ENCODE results near the gene WDR4. TPM values are rescaled to one million over a fixed set of nuclear protein-coding genes. Genes with fewer than 3 reads are reported as not detected.
"Not testable (repeated sequence)": the region's sequence is repeated elsewhere in the genome, so short reads cannot be mapped to it uniquely, and the experiment has no call there.

Gene WDR4
- total RNA-seq, 1 experiment from 2014 or later, result 21.8 TPM

DNA sequence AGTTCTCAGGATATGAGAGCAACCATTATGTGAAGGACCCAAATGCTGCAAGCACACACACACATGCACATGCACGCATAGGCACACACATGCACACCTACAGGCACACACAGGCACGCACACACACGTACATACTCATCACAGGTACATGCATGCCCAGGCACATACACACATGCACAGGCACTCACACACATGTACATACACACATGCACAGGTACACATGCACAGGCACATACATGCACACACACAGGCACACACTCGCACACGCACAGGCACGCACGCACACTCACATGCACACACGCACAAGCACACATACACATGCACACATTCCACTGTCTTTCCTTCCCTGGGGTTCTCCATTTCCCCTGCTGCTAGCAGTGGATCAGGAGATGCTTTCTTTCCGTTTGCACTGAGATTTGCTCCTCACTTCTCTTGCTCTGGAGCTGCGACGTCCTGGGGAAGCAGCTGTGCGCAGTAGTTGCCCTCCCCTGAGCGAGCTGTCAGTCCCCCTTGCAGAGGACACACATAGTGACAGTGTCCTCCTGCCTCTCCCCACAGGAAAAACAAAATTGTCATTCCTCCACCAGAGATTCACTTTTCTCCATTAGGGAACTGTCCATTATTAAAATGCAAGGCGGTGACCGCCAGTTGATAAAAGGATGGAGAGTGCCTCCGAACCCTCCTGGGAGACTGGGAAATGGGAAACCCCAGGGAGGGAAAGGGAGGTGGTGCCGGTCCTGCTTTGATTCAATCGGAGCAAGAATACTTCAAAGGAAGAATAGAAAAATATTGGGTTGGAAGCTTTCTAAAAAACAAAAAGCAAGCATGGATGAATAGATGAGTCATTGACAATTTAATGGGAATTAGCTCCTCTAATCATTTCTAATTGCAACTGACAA is 69.5 kb downstream of the WDR4 start:
- Histone ChIP-seq H3K27ac (no peak overlapping the region), H3K4me3 (no peak overlapping the region), H3K9me3 (replicated peaks) (peaks cover 2% of the 10 kb centered on the region), H3K36me3 (no peaks in the 10 kb centered on the region), H3K4me1 (no peaks in the 10 kb centered on the region), H3K27me3 (no peaks in the 10 kb centered on the region)
- no peak for DNase-seq

DNA sequence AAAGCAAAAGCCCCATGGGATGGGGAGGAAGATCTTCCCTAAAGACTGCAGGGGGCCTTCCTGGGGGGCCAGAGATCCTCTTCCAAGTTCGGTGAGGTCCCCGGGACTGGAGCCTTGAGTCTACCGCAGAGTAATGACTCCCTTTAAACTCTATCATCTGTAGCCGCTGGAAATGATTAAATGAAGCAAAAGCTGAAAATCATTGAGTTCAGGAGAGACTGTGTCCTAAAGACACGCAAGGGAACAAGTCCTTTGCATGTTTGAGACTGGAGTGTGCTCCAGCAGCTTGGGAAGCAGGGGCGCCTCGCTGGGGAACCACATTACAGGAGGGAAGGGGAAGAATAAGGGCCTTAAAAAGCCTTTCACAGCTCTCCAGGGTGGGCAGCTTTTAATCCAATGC is 70.2 kb downstream of the WDR4 start:
- H3K27me3 ChIP-seq, result no peaks in the 10 kb centered on the region; the same call in 1 of the 2 replicates
- no peak overlapping the region for H3K27ac ChIP-seq
- H3K4me3 ChIP-seq, result no peak overlapping the region
- H3K36me3 ChIP-seq, result no peaks in the 10 kb centered on the region
- no peaks in the 10 kb centered on the region for H3K4me1 ChIP-seq
- no peak for DNase-seq
- no peaks in the 10 kb centered on the region for H3K9me3 ChIP-seq (replicated peaks)

DNA sequence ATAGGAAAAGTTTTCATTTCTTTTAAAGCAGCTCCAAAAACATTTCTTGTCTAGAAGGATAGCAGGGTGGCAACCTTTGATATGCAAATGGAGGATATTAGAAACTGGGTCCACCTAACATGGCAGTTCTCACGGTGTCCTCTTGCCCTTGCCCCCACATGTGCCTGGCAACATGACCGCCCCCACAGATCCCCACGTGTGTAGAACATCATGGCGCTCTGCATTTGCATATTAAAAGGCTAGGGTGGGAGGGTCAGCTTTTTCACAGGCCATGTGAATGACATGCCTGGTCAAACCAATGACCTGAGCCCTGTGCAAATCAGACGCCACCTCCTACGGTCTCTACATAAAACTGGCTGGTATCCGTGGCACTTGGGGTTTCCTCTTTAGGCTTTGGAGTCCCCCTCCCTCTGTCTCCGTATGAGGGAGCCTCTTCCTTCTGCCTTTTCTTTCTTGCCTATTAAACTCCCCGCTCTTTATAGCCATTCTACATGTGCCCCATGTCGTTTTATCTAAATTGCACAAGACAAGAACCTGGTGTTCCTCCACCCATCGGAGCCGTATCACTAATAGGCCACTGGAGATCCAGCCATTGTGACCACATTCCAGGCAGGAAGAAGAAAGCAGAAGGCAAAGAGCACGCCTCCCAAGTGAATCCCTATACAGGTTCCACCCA is 71.3 kb downstream of the WDR4 start:
- DNase-seq, result no peak
- no peaks in the 10 kb centered on the region for H3K4me1 ChIP-seq
- no peaks in the 10 kb centered on the region for H3K36me3 ChIP-seq
- no peak overlapping the region for H3K4me3 ChIP-seq
- no peaks in the 10 kb centered on the region; the same call in 1 of the 2 replicates for H3K27me3 ChIP-seq
- no peaks in the 10 kb centered on the region for H3K9me3 ChIP-seq (replicated peaks)
- H3K27ac ChIP-seq, result no peak overlapping the region

DNA sequence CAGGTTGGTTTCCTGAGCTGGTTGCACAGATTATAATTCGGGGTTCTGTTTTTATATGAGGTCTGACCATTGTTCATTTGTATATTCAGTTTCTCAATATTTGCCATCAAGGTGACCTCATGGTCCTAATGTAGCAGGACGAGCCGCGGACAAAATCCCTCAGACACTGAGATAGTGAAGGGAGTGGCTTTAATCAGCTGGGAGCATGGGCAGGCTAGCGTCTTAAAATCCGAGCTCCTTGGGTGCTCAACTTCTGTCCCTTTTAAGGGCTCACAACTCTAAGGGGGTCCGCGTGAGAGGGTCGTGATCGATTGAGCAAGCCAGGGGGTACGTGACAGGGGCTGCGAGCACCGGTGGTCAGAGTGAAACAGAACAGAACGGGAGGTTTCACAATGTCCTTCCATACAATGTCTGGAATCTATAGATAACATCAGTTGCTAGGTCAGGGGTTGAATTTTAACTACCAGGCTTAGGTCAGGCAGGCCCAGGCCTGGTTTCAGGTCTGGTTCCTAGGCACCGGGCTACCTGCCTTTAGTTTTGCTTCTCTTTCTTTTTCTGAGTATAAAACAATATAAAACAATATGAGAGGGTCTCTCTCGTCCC is 71.9 kb downstream of the WDR4 start:
- H3K27me3 ChIP-seq; H3K4me1 ChIP-seq; H3K27ac ChIP-seq; DNase-seq; H3K9me3 ChIP-seq (replicated peaks); H3K4me3 ChIP-seq; H3K36me3 ChIP-seq: not testable (repeated sequence)

DNA sequence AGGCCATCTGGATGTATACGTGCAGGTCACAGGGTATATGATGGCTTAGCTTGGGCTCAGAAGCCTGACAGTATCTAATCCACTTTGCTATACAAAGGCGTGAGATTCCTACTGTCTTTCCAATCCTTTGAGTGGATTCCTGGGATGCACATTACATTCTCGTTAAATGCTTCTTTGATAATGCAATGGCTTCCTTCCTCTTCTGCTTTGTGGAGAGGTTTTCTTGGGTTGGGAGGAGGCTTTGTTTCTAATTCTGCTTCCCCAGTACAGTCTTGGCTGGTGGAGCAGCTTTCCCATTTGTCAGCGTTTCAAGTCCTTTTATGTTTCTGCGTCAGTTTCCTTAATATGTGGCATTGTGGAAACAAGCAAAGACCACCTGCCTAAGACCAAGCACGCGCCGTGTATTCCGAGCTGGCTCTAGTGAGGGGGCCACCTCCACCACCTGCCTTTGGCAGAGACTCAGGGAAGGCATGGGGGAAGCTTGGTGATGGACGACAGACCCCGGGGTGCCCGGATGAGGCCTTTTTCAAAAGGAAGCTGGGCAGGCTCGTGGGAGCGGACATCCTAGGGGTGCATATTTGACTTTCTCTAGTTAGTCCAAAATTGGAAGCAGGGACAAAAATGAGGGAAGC is 72.7 kb downstream of the WDR4 start:
- Histone ChIP-seq H3K4me1 (no peaks in the 10 kb centered on the region), H3K4me3 (no peak overlapping the region)
- no peak for DNase-seq

DNA sequence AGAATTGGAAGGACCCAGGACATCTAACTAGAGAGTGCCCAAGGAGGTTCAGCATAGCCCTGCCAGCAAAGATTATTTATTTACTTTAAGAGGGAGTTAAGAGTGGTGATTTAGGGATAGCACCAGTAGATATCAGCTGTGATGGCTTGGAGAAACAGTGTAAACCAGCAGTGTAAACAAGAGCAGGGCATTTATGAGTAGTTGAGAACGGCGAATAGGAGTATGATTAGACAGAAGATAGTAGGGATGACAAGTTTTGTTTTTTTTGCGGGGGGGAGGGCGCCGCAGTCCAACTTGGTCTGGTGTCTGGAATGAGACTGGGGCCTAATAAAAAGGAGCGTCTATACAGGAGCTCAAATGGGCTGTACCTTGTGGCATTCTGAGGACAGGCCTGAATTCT is 77.7 kb downstream of the WDR4 start:
- not testable (repeated sequence) for H3K36me3 ChIP-seq; H3K4me3 ChIP-seq; H3K4me1 ChIP-seq; H3K9me3 ChIP-seq (replicated peaks); H3K27me3 ChIP-seq; H3K27ac ChIP-seq; DNase-seq

More for the DNA sequence above, 72.7 kb downstream of the WDR4 start:
- no peak overlapping the region for H3K27ac ChIP-seq
- no peaks in the 10 kb centered on the region for H3K9me3 ChIP-seq (replicated peaks)
- no peaks in the 10 kb centered on the region for H3K36me3 ChIP-seq
- no peaks in the 10 kb centered on the region; the same call in 1 of the 2 replicates for H3K27me3 ChIP-seq

DNA sequence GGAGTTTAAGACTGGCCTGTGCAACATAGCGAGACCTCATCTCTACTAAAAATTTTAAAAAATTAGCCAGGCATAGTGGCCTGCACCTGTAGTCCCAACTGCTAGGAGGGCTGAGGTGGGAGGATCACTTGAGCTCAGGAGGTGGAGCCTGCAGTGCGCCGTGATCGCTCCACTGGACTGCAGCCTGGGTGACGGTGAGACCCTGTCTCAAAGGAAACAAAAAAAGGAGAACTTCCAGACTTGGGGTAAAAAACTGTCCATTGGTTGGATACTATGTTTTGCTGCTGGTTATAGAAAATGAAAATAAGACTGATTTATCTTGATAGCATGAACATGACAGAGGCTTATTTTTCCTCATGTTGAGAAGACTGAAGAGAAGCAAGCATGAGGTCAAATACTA is 79.4 kb downstream of the WDR4 start:
- Histone ChIP-seq H3K27me3 (peaks cover 3% of the 10 kb centered on the region; the same call in 1 of the 2 replicates), H3K27ac (no peak overlapping the region), H3K4me1 (no peaks in the 10 kb centered on the region), H3K4me3 (no peak overlapping the region), H3K9me3 (replicated peaks) (no peaks in the 10 kb centered on the region), H3K36me3 (no peaks in the 10 kb centered on the region)
- no peak for DNase-seq

DNA sequence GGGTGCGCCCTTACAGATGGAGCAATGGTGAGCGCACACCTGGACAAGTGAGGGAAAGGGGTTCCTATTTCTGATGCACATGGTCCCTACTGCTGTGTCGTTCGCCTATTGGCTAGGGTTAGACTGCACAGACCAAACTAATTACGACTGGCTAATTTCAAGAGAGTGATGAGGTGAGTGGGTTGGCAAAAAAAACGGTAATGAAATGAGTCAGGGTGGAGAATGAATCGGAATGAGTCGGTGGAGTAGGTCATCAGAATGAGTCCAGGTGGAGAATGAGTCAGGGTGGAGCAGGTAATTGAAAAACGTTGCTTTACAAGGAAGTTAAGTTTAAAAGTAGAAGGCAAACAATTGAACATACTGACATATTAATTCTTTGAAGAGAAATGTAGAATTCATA is 79.8 kb downstream of the WDR4 start:
- no peak overlapping the region for H3K27ac ChIP-seq
- no peaks in the 10 kb centered on the region for H3K9me3 ChIP-seq (replicated peaks)
- peaks cover 3% of the 10 kb centered on the region; the same call in 1 of the 2 replicates for H3K27me3 ChIP-seq
- no peak for DNase-seq
- no peaks in the 10 kb centered on the region for H3K4me1 ChIP-seq
- H3K4me3 ChIP-seq, result no peak overlapping the region
- no peaks in the 10 kb centered on the region for H3K36me3 ChIP-seq

Other genes with a start within 250 kb of the WDR4 start
- 14.8 and 14.9 TPM in 2 replicates for gene PDE9A, start 225.9 kb downstream of the WDR4 start, total RNA-seq (2014; rRNA removed; shearing (Covaris generic))
- 27.6 and 27.8 TPM in 2 replicates for gene NDUFV3, start 13.8 kb upstream of the WDR4 start, total RNA-seq (2014; rRNA removed; shearing (Covaris generic))
- gene ERVH48-1, start 46.1 kb upstream of the WDR4 start, total RNA-seq (2014; rRNA removed; shearing (Covaris generic)), result not detected in 2 replicates
- gene PKNOX1, start 95.0 kb upstream of the WDR4 start, total RNA-seq (2014; rRNA removed; shearing (Covaris generic)), result 37.1 and 41.6 TPM in 2 replicates
- 7.4 and 10.2 TPM in 2 replicates for gene CBS, start 196.3 kb upstream of the WDR4 start, total RNA-seq (2014; rRNA removed; shearing (Covaris generic))
- 79.5 and 84.7 TPM in 2 replicates for gene U2AF1, start 228.0 kb upstream of the WDR4 start, total RNA-seq (2014; rRNA removed; shearing (Covaris generic))